H1 (cell line): Measurements from ENCODE around the gene DOCK1. TPM values are rescaled to one million over a fixed set of nuclear protein-coding genes. Genes with fewer than 3 reads are reported as not detected.
A peak's percentile ranks its signal among the peaks of the same experiment; 100 is the strongest.

Experiments used
- CTCF ChIA-PET: fragments of 300-600 bp; sonication (Branson Sonifier 250); formaldehyde crosslinking; loops from one replicate; lab custom pipeline; 2021; ENCODE audit not compliant: partially characterized antibody; lab: Charles Lee
- POLR2A ChIA-PET: fragments of 300-600 bp; sonication (Branson Sonifier 250); formaldehyde crosslinking; loops from one replicate; lab custom pipeline; 2021; ENCODE audit warnings: inconsistent platforms; ENCODE audit not compliant: partially characterized antibody; lab: Charles Lee
- DNase-seq, 2 experiments: peaks; one replicate each; pipeline versions ENCODE4 v3.0.0 to v3.0.0-alpha.2; 2010 to 2022; ENCODE audit warnings: low spot score in 2 of 2, low read depth in 1 of 2, mixed read lengths in 1 of 2
- FAIRE-seq: peaks from 2 replicates; lab custom pipeline; 2011; peaks lifted over from hg19 to GRCh38; lab: Jason Lieb, UNC
- H2AFZ ChIP-seq: 2 replicates; pipeline ENCODE4 v1.8.1; 2012; ENCODE audit warnings: low read length, inconsistent platforms
- H2AK5ac ChIP-seq: 2 replicates; pipeline ENCODE4 v1.6.1; 2013; ENCODE audit warnings: low read depth, low read length
- H2BK120ac ChIP-seq: replicated peaks from 2 replicates; pipeline ENCODE3; 2013; ENCODE audit warnings: low read depth, low read length, inconsistent platforms
- H2BK12ac ChIP-seq: 2 replicates; pipeline ENCODE4 v1.6.1; 2013; ENCODE audit warnings: low read depth, low read length
- H2BK15ac ChIP-seq: 2 replicates; pipeline ENCODE4 v1.6.1; 2013; ENCODE audit warnings: low read length
- H2BK20ac ChIP-seq: 2 replicates; pipeline ENCODE4 v1.6.1; 2013; ENCODE audit warnings: low read length
- H2BK5ac ChIP-seq: 2 replicates; pipeline ENCODE4 v1.6.1; 2013; ENCODE audit warnings: low read depth, low read length
- H3K14ac ChIP-seq: 2 replicates; pipeline ENCODE4 v1.6.1; 2013; ENCODE audit warnings: inconsistent platforms; ENCODE audit not compliant: insufficient read length
- H3K18ac ChIP-seq: 2 replicates; pipeline ENCODE4 v1.6.1; 2013; ENCODE audit warnings: low read length; ENCODE audit errors: extremely low read depth
- H3K23ac ChIP-seq: 2 replicates; pipeline ENCODE4 v1.6.1; 2013; ENCODE audit warnings: inconsistent platforms; ENCODE audit not compliant: insufficient read length
- H3K23me2 ChIP-seq: 2 replicates; pipeline ENCODE4 v1.6.1; 2013; ENCODE audit warnings: low read depth, low read length
- H3K27ac ChIP-seq: 2 replicates; pipeline ENCODE4 v1.6.1; 2011; ENCODE audit warnings: low read depth, low read length, inconsistent platforms
- H3K27me3 ChIP-seq, 4 experiments: replicated peaks in 1 of 4; 1 replicate in 1 of 4; 2 replicates in 3 of 4; pipeline versions ENCODE4 v1.6.1 to v1.8.1; 2011 to 2013; ENCODE audit warnings: low read length in 3 of 4, mild to moderate bottlenecking in 3 of 4, inconsistent platforms in 2 of 4, mixed read lengths in 2 of 4, moderate library complexity in 1 of 4; ENCODE audit not compliant: control insufficient read depth in 3 of 4, insufficient read depth in 3 of 4; ENCODE audit errors: extremely low read depth in 1 of 4
- H3K36me3 ChIP-seq, 4 experiments: 2 replicates each; pipeline versions ENCODE4 v1.6.1 to v1.8.1; 2011 to 2013; ENCODE audit warnings: mild to moderate bottlenecking in 4 of 4, low read length in 3 of 4, moderate library complexity in 2 of 4, control low read depth in 1 of 4, inconsistent platforms in 1 of 4; ENCODE audit not compliant: insufficient read depth in 4 of 4, control insufficient read depth in 2 of 4
- H3K4ac ChIP-seq: replicated peaks from 2 replicates; pipeline ENCODE3; 2013; ENCODE audit warnings: low read length, low read depth, mixed read lengths, inconsistent platforms; ENCODE audit not compliant: insufficient read length
- H3K4me1 ChIP-seq, 4 experiments: replicated peaks in 1 of 4; 1 replicate in 1 of 4; 2 replicates in 3 of 4; pipeline versions ENCODE4 v1.6.1 to v1.8.1; 2011 to 2013; ENCODE audit warnings: low read length in 3 of 4, inconsistent platforms in 2 of 4, mixed read lengths in 1 of 4; ENCODE audit not compliant: insufficient read depth in 4 of 4, control insufficient read depth in 3 of 4
- H3K4me2 ChIP-seq, 2 experiments: 2 replicates each; pipeline versions ENCODE4 v1.6.1 to v1.8.1; 2011 to 2013; ENCODE audit warnings: low read depth in 2 of 2, low read length in 2 of 2, control low read depth in 1 of 2, inconsistent platforms in 1 of 2, mild to moderate bottlenecking in 1 of 2; ENCODE audit not compliant: insufficient read depth in 1 of 2
- H3K4me3 ChIP-seq, 4 experiments: fragments of 200-600, 300-600 bp in 1 of 4; sonication (generic), shearing (Covaris generic), sonication (Bioruptor Twin) in 1 of 4; 2 replicates each; pipeline versions ENCODE4 v1.5.1 to v1.8.1; 2011 to 2016; ENCODE audit warnings: low read length in 4 of 4, low read depth in 3 of 4, control low read depth in 2 of 4, inconsistent platforms in 2 of 4, mild to moderate bottlenecking in 2 of 4, mixed read lengths in 1 of 4, moderate library complexity in 1 of 4; ENCODE audit not compliant: insufficient read depth in 2 of 4; ENCODE audit errors: extremely low read depth in 1 of 4
- H3K56ac ChIP-seq: replicated peaks from 2 replicates; pipeline ENCODE3; 2013; ENCODE audit warnings: low read depth, mild to moderate bottlenecking, mixed read lengths, low read length, inconsistent platforms; ENCODE audit not compliant: insufficient read length
- H3K79me1 ChIP-seq: 2 replicates; pipeline ENCODE4 v1.6.1; 2013; ENCODE audit warnings: low read depth, low read length, control low read depth
- H3K79me2 ChIP-seq, 2 experiments: 2 replicates each; pipeline versions ENCODE4 v1.6.1 to v1.8.1; 2012 to 2013; ENCODE audit warnings: low read length in 2 of 2, mild to moderate bottlenecking in 2 of 2, inconsistent platforms in 1 of 2; ENCODE audit not compliant: insufficient read depth in 2 of 2, control insufficient read depth in 1 of 2
- H3K9ac ChIP-seq, 4 experiments: replicated peaks in 1 of 4; 1 replicate in 1 of 4; 2 replicates in 3 of 4; pipeline versions ENCODE4 v1.6.1 to v1.8.1; 2011 to 2013; ENCODE audit warnings: low read depth in 3 of 4, low read length in 3 of 4, control low read depth in 2 of 4, mild to moderate bottlenecking in 2 of 4, moderate library complexity in 2 of 4, inconsistent platforms in 1 of 4; ENCODE audit errors: extremely low read depth in 1 of 4
- H3K9me3 ChIP-seq, 2 experiments: 2 replicates each; pipeline versions ENCODE4 v1.6.1 to v1.8.1; 2012 to 2013; ENCODE audit warnings: mild to moderate bottlenecking in 2 of 2, moderate library complexity in 2 of 2, control low read depth in 1 of 2, inconsistent platforms in 1 of 2, low read depth in 1 of 2, low read length in 1 of 2, mixed read lengths in 1 of 2; ENCODE audit not compliant: insufficient read depth in 2 of 2
- H4K20me1 ChIP-seq, 2 experiments: replicated peaks in 1 of 2; 2 replicates each; pipeline versions ENCODE3 to v1.8.1; 2011 to 2013; ENCODE audit warnings: inconsistent platforms in 2 of 2, low read length in 2 of 2, mild to moderate bottlenecking in 1 of 2; ENCODE audit not compliant: insufficient read depth in 2 of 2, control insufficient read depth in 1 of 2
- H4K5ac ChIP-seq: 2 replicates; pipeline ENCODE4 v1.6.1; 2013; ENCODE audit warnings: low read length, low read depth, mixed read lengths, inconsistent platforms; ENCODE audit not compliant: insufficient read length
- H4K8ac ChIP-seq: 2 replicates; pipeline ENCODE4 v1.8.0; 2013; ENCODE audit warnings: mild to moderate bottlenecking, moderate library complexity, low read length, inconsistent platforms; ENCODE audit not compliant: insufficient read depth; ENCODE audit errors: extremely low read depth
- H4K91ac ChIP-seq: replicated peaks from 2 replicates; pipeline ENCODE3; 2013; ENCODE audit warnings: low read length, mixed read lengths, inconsistent platforms; ENCODE audit not compliant: insufficient read length
- CHD2 ChIP-seq: IDR thresholded peaks from 2 replicates; pipeline ENCODE4 v1.6.1; 2012; ENCODE audit warnings: low read length, improper control_type of control experiment
- HDAC6 ChIP-seq: IDR thresholded peaks from one replicate; pipeline ENCODE4 v1.7.1; 2012; ENCODE audit warnings: low read depth, mild to moderate bottlenecking, inconsistent platforms, low read length, moderate library complexity
- JUND ChIP-seq: IDR thresholded peaks from 2 replicates; pipeline ENCODE4 v1.6.1; 2011; ENCODE audit warnings: mild to moderate bottlenecking, improper control_type of control experiment, low read length
- KDM4A ChIP-seq: IDR thresholded peaks from one replicate; pipeline ENCODE4 v1.7.1; 2012; ENCODE audit warnings: low read depth, mild to moderate bottlenecking, moderate library complexity, low read length, inconsistent platforms; ENCODE audit not compliant: severe bottlenecking
- POLR2AphosphoS5 ChIP-seq: IDR thresholded peaks from 2 replicates; pipeline ENCODE4 v1.6.1; 2011; ENCODE audit warnings: low read depth, low read length
- POU5F1 ChIP-seq: IDR thresholded peaks from 2 replicates; pipeline ENCODE4 v1.6.1; 2011; ENCODE audit warnings: low read depth, mild to moderate bottlenecking, low read length, moderate library complexity
- TAF1 ChIP-seq: IDR thresholded peaks from 2 replicates; pipeline ENCODE4 v1.6.1; 2011; ENCODE audit warnings: mild to moderate bottlenecking, low read depth, low read length
- ZNF274 ChIP-seq: IDR thresholded peaks from 2 replicates; pipeline ENCODE4 v1.7.0; 2012; ENCODE audit warnings: low read length, borderline replicate concordance; ENCODE audit errors: extremely low read depth
- WGBS, 2 experiments: shearing (Covaris generic) in 1 of 2; methylation state at CpG; one replicate each; pipeline versions ENCODE4 v1.1.6 to v1.1.7; 2013 to 2015; ENCODE audit warnings: low lambda C conversion rate in 2 of 2, mixed read lengths in 2 of 2, inconsistent platforms in 1 of 2, low coverage in 1 of 2, missing lambda C conversion rate in 1 of 2; ENCODE audit not compliant: insufficient replicate concordance in 2 of 2, insufficient coverage in 1 of 2, insufficient read length in 1 of 2; ENCODE audit errors: extremely low coverage in 1 of 2, missing lambda C conversion rate in 1 of 2; 5-methylcytosine and 5-hydroxymethylcytosine counted together
- polyA plus RNA-seq, 7 experiments: library from polyadenylated mRNA; depleted of rRNA in 3 of 7; stranded (reverse) in 5 of 7; unstranded in 2 of 7; fragments of >200 nt in 5 of 7; fragments of 200-250 nt in 2 of 7; gene quantifications; 1 replicate in 5 of 7; 2 replicates in 1 of 7; 4 replicates in 1 of 7; pipeline versions ENCODE4 v1.2.1 to v1.2.3, GENCODE V29; 2011 to 2013; ENCODE audit warnings: missing spikeins in 2 of 7, mixed read lengths in 2 of 7
- total RNA-seq: library from RNA; stranded (reverse); fragmentation: NEBNext Ultra II Directional; extraction: Animal tissue kit (Norgen Biotek cat#: 25700); gene quantifications from 2 replicates; pipeline ENCODE4 v1.2.1, GENCODE V29; 2021

DOCK1 gene
- total and polyA plus RNA-seq, 2 of the 8 experiments (the other 6 are each of a cell fraction or from before 2014, with no cell fraction given): 11.6 to 53.0 TPM

DNA sequence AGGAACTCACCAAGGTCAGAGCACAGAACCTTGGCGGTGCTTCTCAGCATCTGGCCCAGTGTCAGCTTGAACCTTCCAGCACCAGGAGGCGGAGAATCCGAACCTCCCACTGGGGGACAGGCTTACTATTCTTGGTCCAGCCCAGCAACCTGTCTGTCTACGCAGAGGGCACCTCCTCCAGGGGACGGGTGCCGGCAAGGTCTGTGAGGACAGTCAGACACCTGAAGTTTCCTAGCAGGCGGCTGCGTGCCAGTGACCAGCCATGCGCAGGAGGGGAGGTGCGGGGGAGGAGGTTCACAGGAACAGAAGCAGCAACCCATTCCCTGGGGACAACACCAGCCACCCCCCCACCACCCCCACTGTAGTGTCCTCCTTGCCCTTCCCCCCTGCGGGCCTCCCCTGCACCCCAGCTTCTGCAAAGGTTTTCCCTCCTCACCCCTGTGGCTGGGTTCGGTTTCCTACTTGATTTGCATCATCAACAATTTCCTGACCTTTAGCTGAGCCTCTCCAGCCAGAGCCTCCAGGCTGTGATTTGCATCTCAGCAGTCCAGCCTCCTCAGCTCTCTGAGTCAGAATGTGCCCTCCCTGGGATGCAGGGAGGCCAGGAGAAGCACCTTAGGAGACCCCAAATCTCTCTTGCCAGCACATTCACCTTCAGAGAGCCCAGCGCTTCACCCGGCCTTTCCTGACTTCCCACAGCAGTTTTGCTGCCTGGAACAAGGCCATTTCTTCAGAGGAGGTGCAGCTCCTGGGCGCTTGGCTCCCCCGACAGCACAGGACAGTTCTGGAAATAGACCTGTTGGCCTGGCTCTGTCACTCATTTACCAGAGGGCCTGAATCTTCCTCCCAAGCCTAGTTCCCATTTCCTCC is 536.4 kb downstream of the DOCK1 start:
- DNase-seq (peak; percentile 5 to 54), FAIRE-seq (no peak)
- Histone ChIP-seq H3K4me2 (peak overlapping the region; percentile 7 to 57; a peak in 2 of 4 replicates), H3K79me2 (no peaks in the 10 kb centered on the region), H2AFZ (no peak overlapping the region), H2AK5ac (no peak overlapping the region), H3K23ac (no peak overlapping the region), H2BK15ac (0 out of 2 replicates have a peak overlapping the region, but pooled peaks have one; percentile 31), H2BK5ac (peak overlapping the region; percentile 75; the same call in 1 of the 2 replicates), H4K5ac (peak overlapping the region; percentile 19), H4K20me1 (no peaks in the 10 kb centered on the region), H2BK12ac (no peak overlapping the region), H3K14ac (no peak overlapping the region), H4K8ac (peak overlapping the region; percentile 84; the same call in 1 of the 2 replicates), H3K23me2 (no peaks in the 10 kb centered on the region), H4K91ac (no peak overlapping the region), H2BK20ac (no peak overlapping the region), H3K9me3 (peaks cover 0 to 4% of the 10 kb centered on the region in 2 experiments; a peak in 2 of 4 replicates), H3K18ac (no peak overlapping the region), H3K79me1 (no peaks in the 10 kb centered on the region), H3K56ac (peak overlapping the region; percentile 33), H3K4me1 (peaks cover 0 to 14% (median 9%) of the 10 kb centered on the region in 4 experiments; a peak in 6 of 7 replicates), H3K4me3 (peak overlapping the region in 1 of 4 experiments; percentile 10; a peak in 1 of 8 replicates)
- WGBS, 2 experiments: 63% methylated on average over 14 of the region's 16 CpGs; no CpG with 5 or more reads in 1 of the 2 experiments
- POLR2A ChIA-PET: interaction anchor here (1.1 kb wide), 1 partner anchor 19 kb away, joined by 3 read pairs; no protein-coding TSS in a partner anchor
- no peak for TF ChIP-seq POU5F1
- no peak for TF ChIP-seq POLR2AphosphoS5
- TF ChIP-seq KDM4A: no peak
- no peak for TF ChIP-seq CHD2
- TF ChIP-seq HDAC6: no peak
- TF ChIP-seq TAF1: no peak
- no peak for TF ChIP-seq ZNF274
- no peak for TF ChIP-seq JUND
- TF ChIP-seq, all 59 proteins: peak for 0
- Histone ChIP-seq H2BK120ac (no peak overlapping the region), H3K27me3 (no peaks in the 10 kb centered on the region), H3K4ac (no peak overlapping the region), H3K27ac (no peak overlapping the region), H3K36me3 (peaks cover 0 to 14% (median 4%) of the 10 kb centered on the region in 4 experiments; a peak in 5 of 8 replicates), H3K9ac (no peak overlapping the region; a peak in 2 of 7 replicates)
- CTCF ChIA-PET: interaction anchor here (1.1 kb wide), 1 partner anchor 23 kb away, joined by 3 read pairs; no protein-coding TSS in a partner anchor
